GM20431 (cell line): Measurements from ENCODE around the gene SSTR4.

Experiments used
- in situ Hi-C: fragments of 300-500 bp; cut with MseI, MboI; formaldehyde crosslinking; loops from one replicate; pipeline ENCODE4 v1.15.0; 2020; ENCODE audit warnings: low sequenced_read_pairs; ENCODE audit not compliant: unreplicated experiment

Gene SSTR4

GRCh38 chr20:23061734-23062561 is 26.8 kb downstream of the SSTR4 start:
- in situ Hi-C loops: no loop called here

DNA sequence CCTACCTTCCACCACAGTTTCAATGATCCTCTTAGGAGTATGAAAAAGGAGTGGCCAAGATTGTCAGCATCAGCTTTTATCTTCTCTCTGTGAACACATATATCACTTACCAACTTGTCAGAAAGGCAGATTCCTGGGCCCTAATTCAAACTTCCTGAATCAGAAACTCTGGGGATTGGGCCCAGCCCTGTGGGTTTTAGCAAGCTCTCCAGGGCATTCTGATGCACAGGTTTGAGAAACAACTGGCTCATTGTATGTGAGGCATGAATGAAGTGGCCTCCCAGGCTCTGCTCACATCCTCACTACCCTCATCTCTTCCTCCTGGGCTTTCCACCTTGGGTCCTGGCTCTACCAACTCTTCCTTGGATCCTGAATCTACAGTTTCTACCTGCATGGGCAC is 27.5 kb downstream of the SSTR4 start:
- in situ Hi-C loops: no loop called here

DNA sequence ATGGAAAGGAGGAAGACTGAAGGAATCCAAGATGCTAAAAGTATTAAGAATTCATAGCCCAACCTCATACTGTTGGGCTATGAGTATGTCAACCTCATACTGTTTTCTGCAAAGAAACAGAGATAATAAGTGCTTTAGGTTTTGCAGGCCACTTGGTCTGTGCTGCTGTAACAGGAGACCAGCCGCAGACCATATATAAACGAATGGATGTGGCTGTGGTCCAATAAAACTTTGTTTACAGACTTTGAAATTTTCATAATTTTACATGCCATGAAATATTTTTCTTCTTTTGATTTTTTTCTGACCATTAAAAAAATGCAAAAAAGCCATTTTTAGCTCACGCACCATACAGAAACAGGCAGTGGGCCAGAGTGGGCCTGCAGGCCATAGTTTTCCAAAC is 28.1 kb downstream of the SSTR4 start:
- in situ Hi-C loops: no loop called here

GRCh38 chr20:23063581-23063980 is 28.5 kb downstream of the SSTR4 start:
- in situ Hi-C loops: no loop called here

- in situ Hi-C loops: no loop called here
Observed at GRCh38 chr20:23065266-23066201, 30.4 kb downstream of the SSTR4 start.

GRCh38 chr20:23066772-23067171 is 31.7 kb downstream of the SSTR4 start:
- in situ Hi-C loops: no loop called here

DNA sequence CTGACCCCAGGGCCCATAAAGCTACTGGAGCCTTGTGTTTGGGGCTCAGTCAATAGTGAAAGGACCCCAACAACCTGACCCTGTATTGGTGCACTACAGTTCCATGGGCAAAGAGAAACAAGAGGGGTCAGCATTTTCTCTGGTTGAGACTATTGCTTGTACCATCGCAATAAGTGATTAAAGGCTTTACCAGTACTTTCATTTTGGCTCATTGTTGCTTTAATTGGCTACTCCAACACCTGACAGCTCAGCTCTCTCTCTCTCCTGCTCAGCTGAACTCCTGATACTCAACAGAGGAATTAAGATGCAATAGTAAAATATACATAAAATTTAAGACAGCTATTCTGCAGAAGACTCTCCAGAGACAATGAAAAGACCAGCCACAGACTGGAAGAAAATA is 33.2 kb downstream of the SSTR4 start:
- in situ Hi-C loops: no loop called here

- in situ Hi-C loops: no loop called here
Observed at GRCh38 chr20:23069108-23069507, 34.0 kb downstream of the SSTR4 start.

- in situ Hi-C loops: no loop called here
Observed at GRCh38 chr20:23071398-23071797, 36.3 kb downstream of the SSTR4 start.

- in situ Hi-C loops: no loop called here
Observed at GRCh38 chr20:23071996-23072395, 36.9 kb downstream of the SSTR4 start.

GRCh38 chr20:23072892-23073586 is 37.9 kb downstream of the SSTR4 start:
- in situ Hi-C loops: no loop called here

DNA sequence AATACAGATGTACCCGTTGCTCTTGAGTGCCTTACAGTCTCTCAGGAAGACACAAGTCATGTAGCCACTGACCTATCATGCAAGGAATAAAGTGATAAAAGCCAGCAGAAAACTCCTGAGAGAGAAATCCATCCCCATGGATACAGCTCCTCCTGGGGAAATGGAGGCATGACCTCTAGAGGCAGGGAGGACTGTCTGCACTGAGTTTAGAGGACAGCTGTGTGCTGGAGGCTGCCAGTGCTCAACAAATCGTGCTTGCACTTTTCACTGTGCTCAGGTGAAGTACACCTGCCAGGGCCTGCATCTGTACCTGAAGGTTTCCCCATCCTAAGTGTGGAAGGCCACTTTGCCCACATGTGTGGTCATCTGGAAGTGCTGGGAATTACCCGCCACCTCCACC is 38.9 kb downstream of the SSTR4 start:
- in situ Hi-C loops: no loop called here

DNA sequence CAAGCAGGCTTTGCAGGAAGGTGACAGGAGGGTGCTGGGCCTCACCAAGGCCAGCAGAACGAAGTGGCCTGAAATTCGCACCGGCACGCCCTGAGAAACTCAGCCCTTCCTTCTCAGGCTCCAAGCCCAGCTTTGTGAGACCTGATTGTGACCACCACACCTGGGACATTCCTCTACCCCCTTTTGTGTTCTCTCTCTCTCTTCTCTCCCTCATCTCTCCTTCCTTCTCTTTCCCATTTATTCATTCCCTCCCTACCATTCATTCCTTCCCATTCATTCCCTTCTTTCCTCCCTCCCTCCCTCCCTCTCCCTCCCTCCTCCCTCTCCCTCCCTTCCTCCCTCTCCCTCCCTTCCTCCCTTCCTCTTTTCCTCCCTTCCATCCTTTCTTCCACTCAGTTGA is 42.2 kb downstream of the SSTR4 start:
- in situ Hi-C loops: no loop called here

DNA sequence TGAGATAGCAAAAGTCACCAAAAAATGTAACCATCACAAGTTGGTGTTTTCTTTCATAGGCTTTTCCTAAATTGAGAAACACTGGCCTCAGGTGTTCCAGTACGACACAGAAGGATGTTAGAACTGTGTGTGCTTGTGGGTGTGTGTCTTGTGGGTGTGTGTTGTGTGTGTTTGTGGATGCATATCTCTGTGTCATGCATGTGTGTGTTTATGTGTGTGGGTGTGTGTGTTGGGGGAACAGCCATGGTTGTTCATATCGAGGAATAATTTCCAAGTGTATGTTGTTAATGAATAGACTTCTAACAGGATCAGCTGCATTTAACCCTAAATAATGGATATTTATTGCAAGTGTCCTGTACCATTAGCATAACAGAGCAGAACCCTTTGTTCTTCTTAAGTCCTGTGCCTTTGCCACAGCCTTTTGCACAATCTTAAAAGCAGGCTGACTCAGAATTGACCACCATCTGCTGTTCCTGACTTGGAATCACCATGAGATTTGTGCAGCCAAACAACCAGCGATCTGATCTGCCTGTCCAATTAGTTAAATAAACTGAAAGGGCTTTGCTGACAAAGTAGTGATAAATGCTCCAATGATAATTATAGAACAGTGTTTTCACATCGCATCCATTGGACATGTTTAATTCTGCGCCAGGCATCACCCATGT is 43.4 kb downstream of the SSTR4 start:
- in situ Hi-C loops: no loop called here

DNA sequence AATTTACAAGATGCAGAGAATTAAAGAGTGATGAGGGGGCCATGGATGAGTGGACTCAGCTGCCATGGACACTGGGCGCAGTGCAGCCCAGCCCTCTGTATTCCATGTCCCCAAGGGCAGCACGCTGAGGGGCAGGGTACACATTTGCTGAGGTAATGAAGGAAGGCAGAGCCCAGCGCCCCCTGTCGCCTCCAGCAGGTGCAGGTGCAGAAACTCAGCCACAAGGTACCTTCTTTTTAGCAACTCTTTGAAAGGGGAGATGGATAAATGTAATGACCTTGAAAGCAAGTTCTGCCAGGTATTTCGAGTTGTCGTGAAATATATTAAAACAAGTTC is 43.9 kb downstream of the SSTR4 start:
- in situ Hi-C loops: no loop called here

GRCh38 chr20:23079926-23080325 is 44.8 kb downstream of the SSTR4 start:
- in situ Hi-C loops: no loop called here

DNA sequence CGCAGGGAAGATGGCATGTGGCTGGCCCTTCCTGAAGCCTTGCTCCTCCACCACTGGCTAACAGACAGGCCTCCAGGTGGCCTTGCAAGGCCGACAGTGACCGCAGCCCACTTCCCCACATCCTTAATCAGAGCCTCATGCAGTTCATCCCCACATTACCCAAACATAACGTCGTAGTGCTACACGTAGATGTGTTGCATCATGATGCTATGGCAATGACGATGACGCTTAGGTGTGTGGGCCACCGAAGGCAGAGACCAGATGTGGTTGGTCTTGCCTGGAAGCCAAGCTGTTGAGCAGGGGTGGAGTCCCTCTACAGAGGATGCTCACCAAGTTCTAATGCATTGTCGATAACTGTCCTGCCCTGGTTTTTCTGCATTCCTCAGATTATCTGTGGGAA is 45.4 kb downstream of the SSTR4 start:
- in situ Hi-C loops: no loop called here

DNA sequence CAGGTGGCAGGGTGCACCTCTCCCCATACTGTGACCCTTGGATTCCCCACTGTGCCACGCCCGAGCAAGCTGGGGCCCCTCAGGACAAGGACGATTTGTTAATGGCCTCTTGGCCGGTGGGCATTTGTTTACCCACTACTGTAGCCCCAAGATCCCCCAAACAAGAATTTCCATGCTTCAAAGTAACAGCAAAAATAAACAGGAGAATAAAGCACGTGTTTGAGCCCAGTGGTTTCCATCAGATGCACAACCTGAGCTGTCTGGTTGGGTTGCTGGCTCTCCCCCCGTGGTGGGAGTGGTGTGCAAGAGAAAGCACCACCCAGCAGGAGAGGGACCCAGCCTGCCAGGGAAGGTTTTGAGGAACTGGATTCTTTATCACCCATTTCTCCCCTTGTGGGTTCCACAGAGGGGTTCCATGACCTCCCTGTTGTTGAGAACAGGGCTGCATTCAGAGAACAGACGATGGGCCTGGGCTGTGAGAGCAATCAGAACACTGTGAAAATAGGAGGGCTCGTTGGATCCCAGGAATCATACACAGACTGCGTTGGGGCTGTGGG is 46.2 kb downstream of the SSTR4 start:
- in situ Hi-C loops: no loop called here

DNA sequence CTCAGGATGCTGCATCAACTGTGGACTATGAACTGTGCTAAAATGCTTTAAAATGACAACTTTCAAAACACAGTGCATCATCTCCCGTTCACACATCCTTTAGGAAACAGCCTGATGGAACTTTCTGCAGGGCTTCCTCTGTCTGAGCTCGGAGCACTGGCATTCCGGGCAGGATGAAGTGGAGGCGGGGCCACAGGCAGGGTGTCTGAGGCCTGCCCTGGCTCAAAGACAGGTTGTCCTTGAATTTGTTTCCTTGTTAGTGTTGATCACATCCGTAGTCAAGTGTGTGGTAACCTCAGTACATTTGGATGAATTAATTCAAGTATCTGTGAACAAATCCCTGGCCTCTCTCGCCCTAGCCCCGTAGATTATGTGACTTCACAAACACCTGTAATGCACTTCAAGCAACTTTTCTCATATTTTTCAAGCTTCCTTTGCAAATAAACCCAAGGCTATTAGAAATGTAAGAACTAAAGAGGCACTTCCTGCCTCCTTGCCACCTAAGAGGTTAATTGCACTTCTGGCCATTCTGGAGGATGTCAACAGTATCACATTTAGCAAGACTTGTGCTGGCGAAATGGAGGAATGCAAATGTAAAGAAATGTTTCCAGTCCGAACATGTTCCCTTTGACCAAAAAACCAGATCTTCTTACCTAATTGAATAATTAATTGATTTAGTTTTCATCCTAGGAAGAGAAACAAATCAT is 47.9 kb downstream of the SSTR4 start:
- in situ Hi-C loops: no loop called here
